ENCODE results near the gene LPP.

LPP gene

GRCh38 chr3:188176884-188177283 lies 22.9 kb downstream of the LPP start:
- TF ChIP-seq SIN3A (IDR thresholded peaks at IDR 0.05; ENCODE audit: borderline replicate concordance, insufficient read depth, low read length) (no peak), POLR2AphosphoS5 (IDR thresholded peaks at IDR 0.05; ENCODE audit: low read depth, low read length) (no peak), TAF1 (IDR thresholded peaks at IDR 0.05; ENCODE audit: borderline replicate concordance, insufficient read depth, low read length) (no peak), FOXP2 (optimal IDR thresholded peaks at IDR 0.05; ENCODE audit: borderline replicate concordance, extremely low read depth, extremely low read length, insufficient read depth) (no peak)
- TF ChIP-seq, protein P1, sequence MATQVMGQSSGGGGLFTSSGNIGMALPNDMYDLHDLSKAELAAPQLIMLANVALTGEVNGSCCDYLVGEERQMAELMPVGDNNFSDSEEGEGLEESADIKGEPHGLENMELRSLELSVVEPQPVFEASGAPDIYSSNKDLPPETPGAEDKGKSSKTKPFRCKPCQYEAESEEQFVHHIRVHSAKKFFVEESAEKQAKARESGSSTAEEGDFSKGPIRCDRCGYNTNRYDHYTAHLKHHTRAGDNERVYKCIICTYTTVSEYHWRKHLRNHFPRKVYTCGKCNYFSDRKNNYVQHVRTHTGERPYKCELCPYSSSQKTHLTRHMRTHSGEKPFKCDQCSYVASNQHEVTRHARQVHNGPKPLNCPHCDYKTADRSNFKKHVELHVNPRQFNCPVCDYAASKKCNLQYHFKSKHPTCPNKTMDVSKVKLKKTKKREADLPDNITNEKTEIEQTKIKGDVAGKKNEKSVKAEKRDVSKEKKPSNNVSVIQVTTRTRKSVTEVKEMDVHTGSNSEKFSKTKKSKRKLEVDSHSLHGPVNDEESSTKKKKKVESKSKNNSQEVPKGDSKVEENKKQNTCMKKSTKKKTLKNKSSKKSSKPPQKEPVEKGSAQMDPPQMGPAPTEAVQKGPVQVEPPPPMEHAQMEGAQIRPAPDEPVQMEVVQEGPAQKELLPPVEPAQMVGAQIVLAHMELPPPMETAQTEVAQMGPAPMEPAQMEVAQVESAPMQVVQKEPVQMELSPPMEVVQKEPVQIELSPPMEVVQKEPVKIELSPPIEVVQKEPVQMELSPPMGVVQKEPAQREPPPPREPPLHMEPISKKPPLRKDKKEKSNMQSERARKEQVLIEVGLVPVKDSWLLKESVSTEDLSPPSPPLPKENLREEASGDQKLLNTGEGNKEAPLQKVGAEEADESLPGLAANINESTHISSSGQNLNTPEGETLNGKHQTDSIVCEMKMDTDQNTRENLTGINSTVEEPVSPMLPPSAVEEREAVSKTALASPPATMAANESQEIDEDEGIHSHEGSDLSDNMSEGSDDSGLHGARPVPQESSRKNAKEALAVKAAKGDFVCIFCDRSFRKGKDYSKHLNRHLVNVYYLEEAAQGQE (IDR thresholded peaks at IDR 0.05; ENCODE audit: insufficient read depth in 1 of 2, low read depth in 2 of 2, low read length in 2 of 2) = no peak

DNA sequence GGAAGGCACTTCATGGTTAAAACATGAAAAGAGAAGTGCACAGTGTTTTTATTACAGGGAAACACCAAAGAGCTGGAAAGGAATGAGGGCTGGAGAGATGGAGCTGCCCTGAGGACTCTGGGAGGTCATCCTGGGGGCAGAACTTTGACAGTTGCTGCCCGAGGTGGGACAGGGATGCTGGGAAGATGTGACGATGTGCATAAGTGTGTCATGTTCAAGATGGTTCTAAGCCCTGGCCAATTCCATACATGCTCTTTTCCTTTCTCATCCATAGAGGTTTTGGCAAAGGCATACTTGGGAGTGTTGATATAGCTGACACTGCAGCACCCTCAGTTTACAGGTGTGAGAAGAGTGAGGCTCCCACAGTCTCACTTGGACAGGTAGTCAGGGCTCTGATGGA lies 23.8 kb downstream of the LPP start:
- TF ChIP-seq SIN3A (IDR thresholded peaks at IDR 0.05; ENCODE audit: borderline replicate concordance, insufficient read depth, low read length) (no peak), FOXP2 (optimal IDR thresholded peaks at IDR 0.05; ENCODE audit: borderline replicate concordance, extremely low read depth, extremely low read length, insufficient read depth) (no peak), TAF1 (IDR thresholded peaks at IDR 0.05; ENCODE audit: borderline replicate concordance, insufficient read depth, low read length) (no peak), POLR2AphosphoS5 (IDR thresholded peaks at IDR 0.05; ENCODE audit: low read depth, low read length) (no peak)
- TF ChIP-seq, protein P1 (IDR thresholded peaks at IDR 0.05; ENCODE audit: insufficient read depth in 1 of 2, low read depth in 2 of 2, low read length in 2 of 2) = no peak

DNA sequence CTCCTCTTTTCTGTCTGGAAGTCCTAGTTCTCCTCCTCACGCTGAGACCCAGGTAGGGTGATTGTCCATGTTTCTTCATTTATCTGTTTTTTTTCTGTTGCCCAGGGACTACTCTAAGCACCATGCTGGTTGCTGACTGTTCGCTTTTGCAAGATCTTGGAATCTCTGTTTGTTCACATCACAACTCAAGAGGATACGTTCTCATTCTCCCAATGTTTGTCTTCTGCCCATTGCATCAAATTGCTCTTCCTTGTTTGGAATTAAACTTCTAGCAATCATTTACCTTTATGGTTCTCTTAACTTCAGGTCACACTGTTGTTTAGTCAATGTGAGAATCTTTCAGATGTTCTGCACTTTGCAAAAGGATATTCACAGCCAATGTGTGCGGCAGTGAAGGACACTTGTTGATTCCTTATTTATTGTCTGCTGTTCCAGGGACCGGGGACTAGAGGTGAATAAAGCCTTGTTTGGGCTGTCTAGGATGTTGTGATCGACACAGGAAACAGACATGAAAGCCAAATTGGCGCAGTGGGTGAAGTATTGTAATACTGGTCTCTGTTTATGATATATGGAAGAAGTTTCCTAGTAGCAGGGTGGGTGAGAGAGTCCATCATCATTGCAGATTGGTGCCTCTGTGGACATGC lies 24.5 kb downstream of the LPP start:
- TF ChIP-seq POLR2AphosphoS5 (IDR thresholded peaks at IDR 0.05; ENCODE audit: low read depth, low read length) (no peak), FOXP2 (optimal IDR thresholded peaks at IDR 0.05; ENCODE audit: borderline replicate concordance, extremely low read depth, extremely low read length, insufficient read depth) (no peak), SIN3A (IDR thresholded peaks at IDR 0.05; ENCODE audit: borderline replicate concordance, insufficient read depth, low read length) (no peak), TAF1 (IDR thresholded peaks at IDR 0.05; ENCODE audit: borderline replicate concordance, insufficient read depth, low read length) (no peak)
- TF ChIP-seq, protein P1 (IDR thresholded peaks at IDR 0.05; ENCODE audit: insufficient read depth in 1 of 2, low read depth in 2 of 2, low read length in 2 of 2) = no peak

GRCh38 chr3:188179006-188179966 lies 25.3 kb downstream of the LPP start:
- TF ChIP-seq TAF1 (IDR thresholded peaks at IDR 0.05; ENCODE audit: borderline replicate concordance, insufficient read depth, low read length) = no peak
- TF ChIP-seq POLR2AphosphoS5 (IDR thresholded peaks at IDR 0.05; ENCODE audit: low read depth, low read length) = no peak
- TF ChIP-seq FOXP2 (optimal IDR thresholded peaks at IDR 0.05; ENCODE audit: borderline replicate concordance, extremely low read depth, extremely low read length, insufficient read depth) = no peak
- no peak for TF ChIP-seq SIN3A (IDR thresholded peaks at IDR 0.05; ENCODE audit: borderline replicate concordance, insufficient read depth, low read length)
- TF ChIP-seq, protein P1 (IDR thresholded peaks at IDR 0.05; ENCODE audit: insufficient read depth in 1 of 2, low read depth in 2 of 2, low read length in 2 of 2) = no peak
